ENCODE data around the gene SUGP2. TPM values are rescaled to one million over a fixed set of nuclear protein-coding genes. Genes with fewer than 3 reads are reported as not detected.

SUGP2 gene
- polyA plus RNA-seq, 3 donors from 2014 or later, result 7.4 to 19.4 (median 7.9) TPM

DNA sequence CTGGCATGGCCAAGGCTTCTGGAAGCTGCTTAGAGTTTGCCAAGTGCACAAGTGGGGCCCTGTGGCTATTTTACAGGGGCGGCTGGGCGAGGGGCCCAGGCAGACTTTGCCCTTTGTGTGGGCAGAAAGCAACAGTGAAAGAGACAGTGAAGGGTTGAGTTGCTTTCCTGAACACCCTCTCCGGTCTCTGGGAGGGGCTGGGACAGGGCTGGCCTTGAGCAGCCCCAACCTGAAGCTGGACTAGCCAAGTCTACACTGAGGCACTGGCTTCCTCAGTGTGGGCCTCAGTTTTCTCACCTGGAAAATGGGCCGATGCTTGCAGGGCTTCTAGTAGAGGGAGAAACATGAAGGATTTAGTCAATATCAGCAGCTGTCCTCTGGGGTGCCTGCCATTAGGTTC, 89.9 kb downstream of the SUGP2 start:
- H3K4me1 Mint-ChIP-seq, result peaks cover 0 to 18% of the 10 kb centered on the region in 2 donors
- H3K4me3 Mint-ChIP-seq, result no peak overlapping the region
- no peak for DNase-seq
- H3K9me3 Mint-ChIP-seq, result no peaks in the 10 kb centered on the region
- no peaks in the 10 kb centered on the region for H3K36me3 Mint-ChIP-seq
- no peak overlapping the region for H3K27ac Mint-ChIP-seq
- peaks cover 22 to 28% (median 23%) of the 10 kb centered on the region in 3 donors for H3K27me3 Mint-ChIP-seq (ENCODE audit: low read depth in 3 of 3)

DNA sequence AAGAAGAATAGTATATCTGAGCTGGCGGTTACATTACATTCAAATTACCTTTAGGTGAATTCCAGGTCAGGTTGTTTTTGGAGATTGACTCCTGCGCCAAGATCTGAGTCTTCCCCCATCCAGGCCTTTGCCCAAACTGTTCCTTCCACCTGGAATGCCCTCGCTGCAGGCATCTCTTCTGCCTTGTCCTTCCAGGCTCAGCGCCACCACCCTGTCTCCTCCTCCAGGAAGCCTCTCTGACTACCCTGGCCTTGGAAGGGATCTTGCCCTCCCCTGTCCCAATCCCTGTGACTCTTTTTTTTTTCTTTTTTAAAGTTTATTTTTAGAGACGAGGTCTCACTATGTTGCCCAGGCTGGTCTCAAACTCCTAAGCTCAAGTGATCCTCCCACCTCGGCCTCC, 90.6 kb downstream of the SUGP2 start:
- peaks cover 23 to 29% (median 23%) of the 10 kb centered on the region in 3 donors for H3K27me3 Mint-ChIP-seq (ENCODE audit: low read depth in 3 of 3)
- H3K4me3 Mint-ChIP-seq, result peak overlapping the region; percentile 5 to 60 (median 52)
- no peak for DNase-seq
- peaks cover 0 to 18% of the 10 kb centered on the region in 2 donors for H3K4me1 Mint-ChIP-seq
- H3K9me3 Mint-ChIP-seq, result no peaks in the 10 kb centered on the region
- H3K27ac Mint-ChIP-seq, result no peak overlapping the region
- H3K36me3 Mint-ChIP-seq, result no peaks in the 10 kb centered on the region

DNA sequence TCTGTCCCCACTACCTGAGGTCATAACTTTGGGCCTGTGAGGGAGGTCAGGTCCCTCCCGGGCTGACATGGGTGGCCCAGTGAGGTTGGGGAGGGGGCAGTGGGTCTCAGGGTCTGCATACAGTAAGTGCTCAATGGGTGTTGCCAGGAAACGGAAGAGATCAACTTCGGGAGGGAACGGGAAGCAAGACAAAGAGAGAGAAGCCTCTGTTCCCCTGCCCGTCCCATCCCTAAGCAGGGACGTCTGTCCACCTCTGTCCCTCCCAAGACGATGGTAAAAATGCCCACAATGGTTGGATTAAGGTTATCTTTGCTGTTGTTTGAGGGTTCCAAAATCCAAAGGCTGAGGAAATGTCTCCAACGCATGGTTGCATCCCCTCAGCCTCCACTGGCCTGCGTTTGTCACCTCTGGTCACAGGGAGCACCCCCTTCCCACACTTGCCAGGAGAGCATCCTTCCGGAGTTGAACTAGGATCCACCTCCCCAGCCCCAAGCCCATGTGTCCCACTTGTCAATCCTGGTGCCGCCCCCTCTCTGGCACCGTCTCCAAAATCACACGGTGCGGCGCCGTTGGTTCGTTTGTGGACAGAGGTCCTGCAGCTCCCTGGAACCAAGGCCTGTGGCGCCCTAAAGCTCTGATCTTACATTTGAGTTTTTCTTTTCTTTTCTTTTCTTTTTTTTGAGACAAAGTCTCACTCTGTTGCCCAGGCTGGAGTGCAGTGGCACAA, 91.5 kb downstream of the SUGP2 start:
- no peaks in the 10 kb centered on the region for H3K36me3 Mint-ChIP-seq
- peaks cover 24 to 31% (median 26%) of the 10 kb centered on the region in 3 donors for H3K27me3 Mint-ChIP-seq (ENCODE audit: low read depth in 3 of 3)
- peaks cover 0 to 17% of the 10 kb centered on the region in 2 donors for H3K4me1 Mint-ChIP-seq
- DNase-seq, result no peak
- H3K4me3 Mint-ChIP-seq, result peak overlapping the region; percentile 21 to 57 (median 42)
- no peak overlapping the region for H3K27ac Mint-ChIP-seq
- no peaks in the 10 kb centered on the region for H3K9me3 Mint-ChIP-seq

Other genes with a start within 250 kb of the SUGP2 start
- gene COMP, start 242.2 kb downstream of the SUGP2 start, polyA plus RNA-seq, result not detected
- 10 to 100 TPM in 1 of 3 donors, 1 to 10 TPM in 2; 1.1 to 16.6 (median 5.2) TPM for gene UPF1, start 201.6 kb downstream of the SUGP2 start, polyA plus RNA-seq
- gene CERS1, start 137.4 kb downstream of the SUGP2 start, polyA plus RNA-seq, result not detected
- 100 to 1,000 TPM; 378 to 407 (median 401) TPM for gene COPE, start 114.1 kb downstream of the SUGP2 start, polyA plus RNA-seq
- gene DDX49, start 113.8 kb downstream of the SUGP2 start, polyA plus RNA-seq, result 10 to 100 TPM; 33.1 to 54.2 (median 48.9) TPM
- gene HOMER3, start 92.3 kb downstream of the SUGP2 start, polyA plus RNA-seq, result under 1 TPM in 1 of 3 donors, not detected in 2; 0.47 TPM
- gene ARMC6, start 86 bp upstream of the SUGP2 start, polyA plus RNA-seq, result 10 to 100 TPM; 45.8 to 58.4 (median 49.9) TPM
- gene SLC25A42, start 30.5 kb upstream of the SUGP2 start, polyA plus RNA-seq, result 10 to 100 TPM; 10.4 to 24.8 (median 12.9) TPM
- gene TMEM161A, start 105.0 kb upstream of the SUGP2 start, polyA plus RNA-seq, result 10 to 100 TPM; 22.0 to 44.4 (median 32.3) TPM
- under 1 TPM in 2 of 3 donors, not detected in 1; 0.35 to 0.82 TPM for gene MEF2B, start 136.7 kb upstream of the SUGP2 start, polyA plus RNA-seq
- 10 to 100 TPM; 20.3 to 29.6 (median 26.9) TPM for gene BORCS8, start 158.6 kb upstream of the SUGP2 start, polyA plus RNA-seq
- 100 to 1,000 TPM in 1 of 3 donors, 10 to 100 TPM in 2; 93.2 to 105 (median 93.4) TPM for gene RFXANK, start 158.7 kb upstream of the SUGP2 start, polyA plus RNA-seq
- 10 to 100 TPM; 15.4 to 27.2 (median 26.8) TPM for gene NR2C2AP, start 169.9 kb upstream of the SUGP2 start, polyA plus RNA-seq
- gene NCAN, start 178.4 kb upstream of the SUGP2 start, polyA plus RNA-seq, result not detected
- not detected for gene TM6SF2, start 239.8 kb upstream of the SUGP2 start, polyA plus RNA-seq

Data from immature natural killer cell (primary cell).